Epidermal melanocyte (primary cell): ENCODE results near the gene BMP6.
A peak's percentile ranks its signal among the peaks of the same experiment; 100 is the strongest.

Source experiments
- DNase-seq: peaks from one replicate; pipeline ENCODE4 v3.0.0; 2011; ENCODE audit warnings: low spot score; ENCODE audit not compliant: insufficient read length

BMP6 gene

GRCh38 chr6:7747016-7747415 lies 21.1 kb downstream of the BMP6 start:
- no peak for DNase-seq

GRCh38 chr6:7747433-7747832 lies 21.5 kb downstream of the BMP6 start:
- no peak for DNase-seq

- no peak for DNase-seq
These were observed 22.1 kb downstream of the BMP6 start for GRCh38 chr6:7747901-7748504.

- no peak for DNase-seq
These were observed 23.6 kb downstream of the BMP6 start for GRCh38 chr6:7749478-7749877.

- no peak for DNase-seq
These were observed 24.3 kb downstream of the BMP6 start for GRCh38 chr6:7750197-7750596.

- DNase-seq = peak; percentile 38
These were observed 32.6 kb downstream of the BMP6 start for GRCh38 chr6:7758456-7758855.

- DNase-seq = no peak
These were observed 33.4 kb downstream of the BMP6 start for GRCh38 chr6:7759320-7759719.

GRCh38 chr6:7761051-7761450 lies 35.2 kb downstream of the BMP6 start:
- no peak for DNase-seq

GRCh38 chr6:7762760-7763159 lies 36.9 kb downstream of the BMP6 start:
- DNase-seq = no peak

GRCh38 chr6:7763881-7764280 lies 38.0 kb downstream of the BMP6 start:
- DNase-seq = no peak

- no peak for DNase-seq
These were observed 39.9 kb downstream of the BMP6 start for GRCh38 chr6:7765575-7766325.

- no peak for DNase-seq
These were observed 43.8 kb downstream of the BMP6 start for GRCh38 chr6:7769702-7770101.

GRCh38 chr6:7770111-7770510 lies 44.2 kb downstream of the BMP6 start:
- DNase-seq = no peak

- no peak for DNase-seq
These were observed 44.7 kb downstream of the BMP6 start for GRCh38 chr6:7770601-7771000.

- no peak for DNase-seq
These were observed 47.4 kb downstream of the BMP6 start for GRCh38 chr6:7773322-7773721.

- no peak for DNase-seq
These were observed 48.0 kb downstream of the BMP6 start for GRCh38 chr6:7773914-7774313.

GRCh38 chr6:7776509-7776908 lies 50.6 kb downstream of the BMP6 start:
- DNase-seq = no peak

GRCh38 chr6:7777074-7777473 lies 51.2 kb downstream of the BMP6 start:
- no peak for DNase-seq

GRCh38 chr6:7781240-7781639 lies 55.3 kb downstream of the BMP6 start:
- DNase-seq = no peak

- DNase-seq = no peak
These were observed 58.3 kb downstream of the BMP6 start for GRCh38 chr6:7784248-7784647.

GRCh38 chr6:7784706-7785105 lies 58.8 kb downstream of the BMP6 start:
- DNase-seq = no peak

- DNase-seq = no peak
These were observed 59.5 kb downstream of the BMP6 start for GRCh38 chr6:7785243-7786035.
